ENCODE data around the gene FBXL20.

Gene FBXL20

DNA sequence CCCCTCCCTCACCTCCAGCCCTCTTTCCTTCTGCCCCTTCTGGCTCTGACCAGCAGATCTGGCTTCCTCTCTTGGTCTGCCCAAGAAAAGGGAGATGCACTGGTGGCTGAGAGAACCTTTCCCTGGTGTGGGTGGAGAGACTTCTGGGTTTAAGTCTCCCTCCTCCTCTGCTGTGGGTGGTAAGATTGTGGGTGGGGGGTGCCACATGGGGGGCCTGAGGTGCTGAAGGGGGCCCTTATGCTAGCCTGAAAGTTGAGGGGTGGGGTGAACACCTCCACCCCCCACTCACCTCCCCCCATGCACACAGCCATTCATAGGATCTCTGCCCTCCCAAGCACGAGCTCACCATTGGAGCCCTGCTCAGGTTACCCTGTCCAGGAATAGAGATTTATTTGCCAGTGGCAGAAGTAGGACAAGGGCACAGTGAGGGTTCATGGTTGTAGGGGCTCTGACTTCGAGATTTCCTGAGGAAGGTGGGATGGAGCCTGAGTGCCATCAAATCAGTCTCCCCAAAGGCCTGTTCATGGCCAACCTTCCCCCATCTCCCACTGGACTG, 174.0 kb downstream of the FBXL20 start (continued):
- TF ChIP-seq, protein P1, sequence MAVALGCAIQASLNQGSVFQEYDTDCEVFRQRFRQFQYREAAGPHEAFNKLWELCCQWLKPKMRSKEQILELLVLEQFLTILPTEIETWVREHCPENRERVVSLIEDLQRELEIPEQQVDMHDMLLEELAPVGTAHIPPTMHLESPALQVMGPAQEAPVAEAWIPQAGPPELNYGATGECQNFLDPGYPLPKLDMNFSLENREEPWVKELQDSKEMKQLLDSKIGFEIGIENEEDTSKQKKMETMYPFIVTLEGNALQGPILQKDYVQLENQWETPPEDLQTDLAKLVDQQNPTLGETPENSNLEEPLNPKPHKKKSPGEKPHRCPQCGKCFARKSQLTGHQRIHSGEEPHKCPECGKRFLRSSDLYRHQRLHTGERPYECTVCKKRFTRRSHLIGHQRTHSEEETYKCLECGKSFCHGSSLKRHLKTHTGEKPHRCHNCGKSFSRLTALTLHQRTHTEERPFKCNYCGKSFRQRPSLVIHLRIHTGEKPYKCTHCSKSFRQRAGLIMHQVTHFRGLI (tag by site-specific recombination; IDR thresholded peaks at IDR 0.05) = no peak
- TF ChIP-seq, protein P2, sequence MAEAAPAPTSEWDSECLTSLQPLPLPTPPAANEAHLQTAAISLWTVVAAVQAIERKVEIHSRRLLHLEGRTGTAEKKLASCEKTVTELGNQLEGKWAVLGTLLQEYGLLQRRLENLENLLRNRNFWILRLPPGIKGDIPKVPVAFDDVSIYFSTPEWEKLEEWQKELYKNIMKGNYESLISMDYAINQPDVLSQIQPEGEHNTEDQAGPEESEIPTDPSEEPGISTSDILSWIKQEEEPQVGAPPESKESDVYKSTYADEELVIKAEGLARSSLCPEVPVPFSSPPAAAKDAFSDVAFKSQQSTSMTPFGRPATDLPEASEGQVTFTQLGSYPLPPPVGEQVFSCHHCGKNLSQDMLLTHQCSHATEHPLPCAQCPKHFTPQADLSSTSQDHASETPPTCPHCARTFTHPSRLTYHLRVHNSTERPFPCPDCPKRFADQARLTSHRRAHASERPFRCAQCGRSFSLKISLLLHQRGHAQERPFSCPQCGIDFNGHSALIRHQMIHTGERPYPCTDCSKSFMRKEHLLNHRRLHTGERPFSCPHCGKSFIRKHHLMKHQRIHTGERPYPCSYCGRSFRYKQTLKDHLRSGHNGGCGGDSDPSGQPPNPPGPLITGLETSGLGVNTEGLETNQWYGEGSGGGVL (tag by site-specific recombination; IDR thresholded peaks at IDR 0.05) = peak; percentile 41; the same call in 1 of the 2 replicates
- no peak for TF ChIP-seq ZNF433 (tag by site-specific recombination; IDR thresholded peaks at IDR 0.05; ENCODE audit: low read depth)
- no peak for TF ChIP-seq ZNF624 (tag by site-specific recombination; IDR thresholded peaks at IDR 0.05)
- TF ChIP-seq, protein P3, sequence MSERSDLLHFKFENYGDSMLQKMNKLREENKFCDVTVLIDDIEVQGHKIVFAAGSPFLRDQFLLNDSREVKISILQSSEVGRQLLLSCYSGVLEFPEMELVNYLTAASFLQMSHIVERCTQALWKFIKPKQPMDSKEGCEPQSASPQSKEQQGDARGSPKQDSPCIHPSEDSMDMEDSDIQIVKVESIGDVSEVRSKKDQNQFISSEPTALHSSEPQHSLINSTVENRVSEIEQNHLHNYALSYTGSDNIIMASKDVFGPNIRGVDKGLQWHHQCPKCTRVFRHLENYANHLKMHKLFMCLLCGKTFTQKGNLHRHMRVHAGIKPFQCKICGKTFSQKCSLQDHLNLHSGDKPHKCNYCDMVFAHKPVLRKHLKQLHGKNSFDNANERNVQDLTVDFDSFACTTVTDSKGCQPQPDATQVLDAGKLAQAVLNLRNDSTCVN (tag by site-specific recombination; optimal IDR thresholded peaks at IDR 0.05) = no peak
- TF ChIP-seq, protein P4, sequence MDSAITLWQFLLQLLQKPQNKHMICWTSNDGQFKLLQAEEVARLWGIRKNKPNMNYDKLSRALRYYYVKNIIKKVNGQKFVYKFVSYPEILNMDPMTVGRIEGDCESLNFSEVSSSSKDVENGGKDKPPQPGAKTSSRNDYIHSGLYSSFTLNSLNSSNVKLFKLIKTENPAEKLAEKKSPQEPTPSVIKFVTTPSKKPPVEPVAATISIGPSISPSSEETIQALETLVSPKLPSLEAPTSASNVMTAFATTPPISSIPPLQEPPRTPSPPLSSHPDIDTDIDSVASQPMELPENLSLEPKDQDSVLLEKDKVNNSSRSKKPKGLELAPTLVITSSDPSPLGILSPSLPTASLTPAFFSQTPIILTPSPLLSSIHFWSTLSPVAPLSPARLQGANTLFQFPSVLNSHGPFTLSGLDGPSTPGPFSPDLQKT (IDR thresholded peaks at IDR 0.05; ENCODE audit: borderline replicate concordance, low read depth, low read length) = no peak
- no peak for TF ChIP-seq ZSCAN23 (tag by site-specific recombination; IDR thresholded peaks at IDR 0.05)
- no peak for TF ChIP-seq ZNF664 (tag by site-specific recombination; IDR thresholded peaks at IDR 0.05)
- no peak for TF ChIP-seq ZFP3 (tag by site-specific recombination; IDR thresholded peaks at IDR 0.05; ENCODE audit: low read depth)
- no peak for TF ChIP-seq ZNF558 (tag by site-specific recombination; IDR thresholded peaks at IDR 0.05)
- TF ChIP-seq ZNF10 (tag by site-specific recombination; IDR thresholded peaks at IDR 0.05) = no peak
- TF ChIP-seq ZNF140 (tag by site-specific recombination; IDR thresholded peaks at IDR 0.05) = no peak
- TF ChIP-seq ZFHX2 (tag by site-specific recombination; conservative IDR thresholded peaks at IDR 0.05) = peak; percentile 84
- TF ChIP-seq, protein P5, sequence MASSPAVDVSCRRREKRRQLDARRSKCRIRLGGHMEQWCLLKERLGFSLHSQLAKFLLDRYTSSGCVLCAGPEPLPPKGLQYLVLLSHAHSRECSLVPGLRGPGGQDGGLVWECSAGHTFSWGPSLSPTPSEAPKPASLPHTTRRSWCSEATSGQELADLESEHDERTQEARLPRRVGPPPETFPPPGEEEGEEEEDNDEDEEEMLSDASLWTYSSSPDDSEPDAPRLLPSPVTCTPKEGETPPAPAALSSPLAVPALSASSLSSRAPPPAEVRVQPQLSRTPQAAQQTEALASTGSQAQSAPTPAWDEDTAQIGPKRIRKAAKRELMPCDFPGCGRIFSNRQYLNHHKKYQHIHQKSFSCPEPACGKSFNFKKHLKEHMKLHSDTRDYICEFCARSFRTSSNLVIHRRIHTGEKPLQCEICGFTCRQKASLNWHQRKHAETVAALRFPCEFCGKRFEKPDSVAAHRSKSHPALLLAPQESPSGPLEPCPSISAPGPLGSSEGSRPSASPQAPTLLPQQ (tag by site-specific recombination; IDR thresholded peaks at IDR 0.05) = no peak
- TF ChIP-seq, protein P6, sequence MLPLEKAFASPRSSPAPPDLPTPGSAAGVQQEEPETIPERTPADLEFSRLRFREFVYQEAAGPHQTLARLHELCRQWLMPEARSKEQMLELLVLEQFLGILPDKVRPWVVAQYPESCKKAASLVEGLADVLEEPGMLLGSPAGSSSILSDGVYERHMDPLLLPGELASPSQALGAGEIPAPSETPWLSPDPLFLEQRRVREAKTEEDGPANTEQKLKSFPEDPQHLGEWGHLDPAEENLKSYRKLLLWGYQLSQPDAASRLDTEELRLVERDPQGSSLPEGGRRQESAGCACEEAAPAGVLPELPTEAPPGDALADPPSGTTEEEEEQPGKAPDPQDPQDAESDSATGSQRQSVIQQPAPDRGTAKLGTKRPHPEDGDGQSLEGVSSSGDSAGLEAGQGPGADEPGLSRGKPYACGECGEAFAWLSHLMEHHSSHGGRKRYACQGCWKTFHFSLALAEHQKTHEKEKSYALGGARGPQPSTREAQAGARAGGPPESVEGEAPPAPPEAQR (tag by site-specific recombination; IDR thresholded peaks at IDR 0.05) = no peak
- TF ChIP-seq KLF1 (tag by site-specific recombination; IDR thresholded peaks at IDR 0.05) = no peak
- no peak for TF ChIP-seq SP2 (tag by site-specific recombination; IDR thresholded peaks at IDR 0.05)
- peak; percentile 35; the same call in 1 of the 2 replicates for TF ChIP-seq GLIS2 (tag by site-specific recombination; IDR thresholded peaks at IDR 0.05)
- no peak for TF ChIP-seq ZNF335 (tag by site-specific recombination; conservative IDR thresholded peaks at IDR 0.05)
- TF ChIP-seq, protein P7, sequence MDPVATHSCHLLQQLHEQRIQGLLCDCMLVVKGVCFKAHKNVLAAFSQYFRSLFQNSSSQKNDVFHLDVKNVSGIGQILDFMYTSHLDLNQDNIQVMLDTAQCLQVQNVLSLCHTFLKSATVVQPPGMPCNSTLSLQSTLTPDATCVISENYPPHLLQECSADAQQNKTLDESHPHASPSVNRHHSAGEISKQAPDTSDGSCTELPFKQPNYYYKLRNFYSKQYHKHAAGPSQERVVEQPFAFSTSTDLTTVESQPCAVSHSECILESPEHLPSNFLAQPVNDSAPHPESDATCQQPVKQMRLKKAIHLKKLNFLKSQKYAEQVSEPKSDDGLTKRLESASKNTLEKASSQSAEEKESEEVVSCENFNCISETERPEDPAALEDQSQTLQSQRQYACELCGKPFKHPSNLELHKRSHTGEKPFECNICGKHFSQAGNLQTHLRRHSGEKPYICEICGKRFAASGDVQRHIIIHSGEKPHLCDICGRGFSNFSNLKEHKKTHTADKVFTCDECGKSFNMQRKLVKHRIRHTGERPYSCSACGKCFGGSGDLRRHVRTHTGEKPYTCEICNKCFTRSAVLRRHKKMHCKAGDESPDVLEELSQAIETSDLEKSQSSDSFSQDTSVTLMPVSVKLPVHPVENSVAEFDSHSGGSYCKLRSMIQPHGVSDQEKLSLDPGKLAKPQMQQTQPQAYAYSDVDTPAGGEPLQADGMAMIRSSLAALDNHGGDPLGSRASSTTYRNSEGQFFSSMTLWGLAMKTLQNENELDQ (tag by site-specific recombination; IDR thresholded peaks at IDR 0.05; ENCODE audit: low read depth) = no peak
- TF ChIP-seq KLF10 (tag by site-specific recombination; IDR thresholded peaks at IDR 0.05) = no peak
- TF ChIP-seq ZNF23 (tag by site-specific recombination; IDR thresholded peaks at IDR 0.05; ENCODE audit: borderline replicate concordance) = no peak
- TF ChIP-seq ZNF701 (tag by site-specific recombination; IDR thresholded peaks at IDR 0.05) = no peak
- no peak for TF ChIP-seq ZNF658 (tag by site-specific recombination; IDR thresholded peaks at IDR 0.05)
- TF ChIP-seq ZNF37A (tag by site-specific recombination; IDR thresholded peaks at IDR 0.05) = no peak
- TF ChIP-seq ZNF169 (tag by site-specific recombination; IDR thresholded peaks at IDR 0.05) = no peak
- TF ChIP-seq ZNF302 (tag by site-specific recombination; IDR thresholded peaks at IDR 0.05; ENCODE audit: low read depth) = no peak
- peak; percentile 75 for TF ChIP-seq EGR2 (tag by site-specific recombination; IDR thresholded peaks at IDR 0.05; ENCODE audit: low read depth)
- peak; percentile 86 for TF ChIP-seq GLIS1 (tag by site-specific recombination; IDR thresholded peaks at IDR 0.05)
- no peak for TF ChIP-seq FEZF1 (tag by site-specific recombination; IDR thresholded peaks at IDR 0.05)

Data from HEK293 (cell line).